GM19372 (cell line): ENCODE measurements around the gene TRAK1.

ENCODE experiments used
- ATAC-seq: cut with Tn5 transposase; IDR thresholded peaks from one replicate; pipeline ENCODE4 v1.9.1; 2021; ENCODE audit warnings: mild to moderate bottlenecking, low read depth, moderate library complexity; ENCODE audit not compliant: unreplicated experiment

TRAK1 gene

DNA sequence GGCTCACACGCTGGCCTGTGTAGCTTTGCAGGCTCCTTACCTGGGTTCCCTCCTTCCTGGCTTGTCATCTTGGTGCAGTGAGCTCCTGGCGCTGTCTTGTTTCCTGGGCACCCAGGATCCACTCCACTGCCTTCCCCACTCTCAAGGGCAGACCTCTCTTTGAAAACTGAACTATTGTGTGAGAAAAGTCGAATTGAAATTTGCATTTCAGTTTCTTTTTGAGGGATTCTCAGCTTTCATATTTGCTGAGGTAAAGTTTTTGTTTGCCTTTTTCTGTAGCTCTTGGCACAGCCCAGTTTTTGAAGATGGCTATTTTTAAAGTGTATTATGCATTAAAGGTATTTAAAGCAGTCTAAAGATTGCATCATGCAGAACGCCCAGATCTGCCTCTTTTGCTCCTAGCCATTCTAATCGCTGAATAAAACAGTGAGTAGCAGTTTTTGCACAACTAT lies 104.7 kb downstream of the TRAK1 start:
- peak; percentile 68 for ATAC-seq

- no peak for ATAC-seq
These were observed 107.6 kb downstream of the TRAK1 start for GRCh38 chr3:42198709-42199108.

DNA sequence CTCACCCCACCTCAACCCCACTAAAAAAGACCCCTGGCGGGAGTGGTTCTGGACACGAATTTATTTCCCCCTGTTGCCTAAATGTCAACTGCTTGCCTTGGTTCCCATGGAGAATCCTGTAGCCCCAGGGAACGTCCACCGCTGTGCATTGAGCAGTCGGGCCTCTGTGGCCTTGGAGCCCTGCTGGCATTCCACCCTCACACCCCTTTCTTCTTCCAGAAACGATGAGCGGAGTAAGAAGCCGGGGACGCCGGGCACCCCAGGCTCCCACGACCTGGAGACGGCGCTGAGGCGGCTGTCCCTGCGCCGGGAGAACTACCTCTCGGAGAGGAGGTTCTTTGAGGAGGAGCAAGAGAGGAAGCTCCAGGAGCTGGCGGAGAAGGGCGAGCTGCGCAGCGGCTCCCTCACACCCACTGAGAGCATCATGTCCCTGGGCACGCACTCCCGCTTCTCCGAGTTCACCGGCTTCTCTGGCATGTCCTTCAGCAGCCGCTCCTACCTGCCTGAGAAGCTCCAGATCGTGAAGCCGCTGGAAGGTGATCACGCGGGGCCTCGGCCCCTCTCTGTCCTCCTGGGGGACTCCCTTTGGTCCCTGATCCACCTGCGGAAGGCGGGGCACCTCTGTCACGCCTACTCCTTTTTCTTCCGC lies 111.2 kb downstream of the TRAK1 start:
- no peak for ATAC-seq

- ATAC-seq, result no peak
These were observed 113.9 kb downstream of the TRAK1 start for GRCh38 chr3:42204867-42205599.

DNA sequence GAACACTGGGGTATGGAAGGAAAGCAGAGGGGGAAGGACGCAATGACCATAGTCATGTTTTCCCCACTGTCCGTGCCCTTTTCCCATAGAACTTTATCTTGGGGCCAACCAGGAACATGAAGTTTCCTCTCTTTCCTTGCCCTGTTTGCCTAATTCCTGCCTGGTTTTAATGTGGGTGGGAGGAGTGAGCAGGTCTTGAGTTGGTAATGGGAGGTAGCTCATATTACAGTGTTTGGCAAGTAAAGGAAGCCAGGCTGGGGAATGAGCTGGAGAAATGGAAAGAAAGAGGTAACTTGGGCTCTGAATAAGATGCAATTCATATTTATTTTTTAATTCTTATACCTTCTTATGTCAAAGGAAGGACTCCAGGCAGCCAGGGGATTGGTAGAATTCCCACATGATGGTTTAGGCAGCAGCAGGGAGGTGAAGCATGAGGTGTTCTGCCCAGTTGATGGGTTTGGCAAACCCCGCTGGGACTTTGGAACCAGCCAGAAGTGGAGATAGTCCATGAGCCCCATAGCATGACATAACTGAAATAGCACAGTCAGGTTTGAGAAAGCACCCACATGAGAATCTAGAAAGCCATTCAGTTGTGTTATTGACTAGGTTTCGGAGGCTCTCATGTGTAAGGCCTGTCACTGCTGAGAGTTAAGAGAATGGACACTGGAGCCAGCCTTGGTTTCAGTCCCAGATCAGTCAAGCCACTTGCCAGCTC lies 114.8 kb downstream of the TRAK1 start:
- ATAC-seq, result no peak

DNA sequence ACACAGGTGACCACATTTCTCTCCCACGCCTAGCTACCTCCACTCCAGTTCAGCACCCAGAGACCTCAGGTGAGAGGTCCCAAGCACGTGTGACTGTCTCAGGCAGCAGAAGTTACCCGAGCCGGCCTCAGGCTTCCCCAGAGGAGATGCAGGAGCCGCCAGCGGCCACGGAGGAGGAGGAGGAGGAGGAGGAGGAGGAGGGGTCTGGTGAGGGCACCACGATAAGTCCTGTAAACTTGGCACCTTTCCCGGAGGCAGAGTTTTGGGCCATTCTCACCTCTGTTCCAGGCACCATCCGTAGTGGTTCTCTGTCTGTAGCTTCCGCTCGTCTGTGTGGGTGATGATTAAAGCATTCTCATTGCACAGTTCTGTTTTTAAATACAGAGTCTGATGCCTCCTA lies 118.8 kb downstream of the TRAK1 start:
- no peak for ATAC-seq

DNA sequence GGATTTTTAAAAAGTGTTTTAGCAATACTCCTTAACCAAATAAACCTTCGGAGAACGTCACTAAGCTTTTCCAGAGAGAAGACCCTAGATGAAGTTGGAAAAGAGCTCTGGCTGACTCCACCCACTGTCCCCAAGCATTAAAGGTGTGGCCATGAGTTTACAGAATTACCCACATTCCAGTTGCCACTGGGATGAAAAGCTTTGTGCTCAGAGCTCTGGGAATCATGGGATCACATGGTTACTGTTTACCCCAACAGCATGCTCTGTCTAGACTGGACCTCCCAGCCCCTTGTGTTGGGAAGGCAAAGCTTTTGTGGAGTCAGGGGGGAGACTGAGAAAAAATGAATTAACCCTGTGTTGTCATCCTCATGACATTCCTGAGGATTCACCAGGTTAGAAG lies 119.6 kb downstream of the TRAK1 start:
- no peak for ATAC-seq

- no peak for ATAC-seq
These were observed 122.3 kb downstream of the TRAK1 start for GRCh38 chr3:42213417-42213816.

- peak; percentile 41 for ATAC-seq
These were observed 122.9 kb downstream of the TRAK1 start for GRCh38 chr3:42214064-42214463.

- ATAC-seq, result peak; percentile 55
These were observed 123.6 kb downstream of the TRAK1 start for GRCh38 chr3:42214565-42215283.

DNA sequence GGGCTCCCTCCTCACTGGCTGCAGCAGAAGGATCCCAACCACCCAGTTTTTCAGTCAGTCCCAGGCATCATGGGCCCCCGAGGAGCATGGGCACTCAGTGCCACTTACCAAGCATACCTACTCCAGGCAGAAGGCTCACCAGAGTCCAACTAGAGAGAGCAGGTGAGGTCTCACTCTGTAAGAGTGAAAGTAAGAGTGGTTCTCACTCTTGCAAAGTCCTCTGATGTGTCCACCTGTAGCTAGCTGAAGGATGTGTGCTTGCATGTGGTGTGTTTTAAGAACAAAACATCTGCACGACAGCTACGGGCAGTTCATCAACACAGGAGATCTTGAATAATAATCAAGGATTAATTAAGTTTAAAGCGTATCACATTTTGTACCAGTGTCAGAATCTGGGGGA lies 125.1 kb downstream of the TRAK1 start:
- peak; percentile 62 for ATAC-seq

DNA sequence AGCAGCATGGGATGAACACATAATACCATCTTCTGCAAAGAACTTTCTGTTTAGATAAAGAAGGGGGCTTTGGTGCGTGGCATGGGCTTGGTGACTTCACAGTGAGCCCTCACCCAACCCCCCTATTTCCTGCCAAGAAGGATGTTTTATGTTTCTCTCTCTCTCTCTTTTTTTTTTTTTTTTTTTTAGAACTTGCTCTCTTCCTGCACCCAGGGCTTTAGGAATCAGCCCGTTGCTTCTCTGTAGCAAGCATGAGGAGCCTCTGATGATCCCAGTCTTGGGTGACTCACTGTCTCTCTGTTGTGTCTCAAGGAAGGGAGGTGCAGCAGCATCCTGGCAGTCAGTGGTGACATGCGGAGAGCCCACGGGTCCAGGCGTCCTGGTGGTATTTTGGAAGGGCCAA lies 125.8 kb downstream of the TRAK1 start:
- no peak for ATAC-seq

DNA sequence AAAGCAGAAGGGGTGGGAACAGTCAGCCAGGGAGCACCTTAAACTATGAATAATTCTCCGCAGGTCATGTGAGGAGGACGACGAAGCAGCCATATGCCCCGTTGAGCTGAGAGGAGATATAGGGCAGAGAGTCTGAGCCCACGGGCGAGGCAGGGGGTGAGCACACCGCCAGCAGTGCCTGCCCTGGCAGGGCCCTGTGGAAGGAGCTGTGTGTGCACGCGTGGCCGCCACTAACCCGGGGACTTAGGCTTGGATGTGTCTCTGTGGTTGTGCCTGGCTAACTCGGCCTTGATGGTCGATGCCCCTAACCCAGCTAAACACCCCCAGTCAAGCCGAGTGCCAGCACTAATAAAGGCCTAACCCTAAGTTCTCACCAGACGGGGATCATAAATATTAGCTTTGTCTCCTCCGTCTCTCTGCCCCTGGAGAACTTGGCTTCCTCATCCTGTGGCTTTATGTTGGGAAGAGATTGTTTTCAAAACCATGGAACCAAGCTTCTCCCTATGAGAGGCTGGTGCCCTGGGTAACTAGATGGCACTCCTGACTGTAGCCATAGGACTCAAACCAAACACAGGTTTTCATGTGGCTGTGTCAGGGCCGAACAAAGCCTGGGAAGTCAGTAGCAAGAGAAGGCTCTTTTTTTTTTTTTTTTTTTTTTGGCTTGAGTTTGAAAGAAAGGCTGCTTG lies 129.4 kb downstream of the TRAK1 start:
- ATAC-seq, result no peak

GRCh38 chr3:42222942-42223693 lies 132.0 kb downstream of the TRAK1 start:
- no peak for ATAC-seq

DNA sequence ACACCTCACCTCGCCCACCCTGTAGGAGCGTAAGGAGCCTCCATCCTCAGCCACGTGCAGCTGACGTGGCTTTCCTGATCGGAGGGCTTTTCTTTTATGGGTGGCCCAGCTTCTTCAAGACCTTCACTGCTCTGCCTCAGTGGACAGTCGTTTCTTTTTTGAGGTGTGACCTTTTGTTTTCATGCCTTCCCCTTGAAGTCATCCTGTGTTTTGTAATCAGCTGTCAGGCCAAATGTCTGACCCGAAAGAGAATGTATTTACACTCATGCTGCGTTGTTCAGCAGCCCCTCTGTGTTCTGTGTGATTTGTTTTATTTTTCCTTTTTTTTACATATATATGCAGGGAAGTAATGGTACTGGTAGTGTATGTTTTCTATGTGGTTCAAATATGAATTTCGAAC lies 133.0 kb downstream of the TRAK1 start:
- ATAC-seq, result no peak

DNA sequence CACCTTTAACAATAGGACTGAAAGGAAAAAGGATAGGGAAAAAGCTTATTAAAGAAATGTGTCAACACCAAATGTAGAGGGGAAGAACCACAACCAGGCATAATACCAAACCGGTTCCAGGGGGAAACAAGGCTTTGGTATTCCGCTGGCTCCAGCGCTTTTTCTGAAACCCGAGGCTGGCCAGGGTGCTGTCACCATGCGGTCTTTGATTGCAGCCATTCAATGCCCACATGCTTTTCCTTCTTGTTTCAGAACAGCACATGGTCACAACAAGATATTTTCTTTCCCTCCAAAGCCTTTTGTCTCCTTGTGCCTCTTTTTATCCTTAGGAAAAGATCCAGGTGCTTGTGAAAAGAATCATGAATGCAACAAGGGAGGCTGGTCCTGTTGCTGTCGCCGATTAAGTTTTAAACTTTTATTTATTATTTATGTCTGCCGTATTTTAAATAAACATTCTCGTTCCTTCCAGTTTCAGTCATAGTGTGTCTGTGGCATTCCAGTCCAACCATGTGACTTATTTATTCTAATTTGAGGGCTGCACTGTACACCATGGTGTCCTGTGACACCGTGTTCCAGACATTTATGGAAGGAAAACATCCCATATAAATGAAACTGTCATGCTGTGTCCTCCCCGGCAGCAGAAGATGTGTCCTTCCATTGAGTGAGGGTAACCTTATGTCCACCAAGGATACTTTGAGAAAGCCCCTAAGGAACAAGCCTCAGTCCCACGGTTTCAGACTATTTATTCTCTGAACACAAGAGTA lies 133.7 kb downstream of the TRAK1 start:
- no peak for ATAC-seq

GRCh38 chr3:42225486-42226363 lies 134.6 kb downstream of the TRAK1 start:
- ATAC-seq, result no peak
